Left lung (tissue), 10 donors: ENCODE measurements around the gene CD3E. TPM values are rescaled to one million over a fixed set of nuclear protein-coding genes. Genes with fewer than 3 reads are reported as not detected.
"Not testable (repeated sequence)": the region's sequence is repeated elsewhere in the genome, so short reads cannot be mapped to it uniquely, and the experiment has no call there.

Experiments
- ATAC-seq: fragments of 200-7000 bp; cut with Tn5 transposase; one replicate; pipeline ENCODE4 v1.9.1; 2020; ENCODE audit warnings: moderate library complexity
- DNase-seq, 4 donors: peaks; one replicate each; pipeline ENCODE4 v3.0.0-alpha.2; 2013 to 2020
- H3K27ac ChIP-seq, 2 donors: fragments of 200-600 bp; sonication (generic) in 1 of 2; one replicate each; pipeline versions ENCODE4 v1.5.0 to v1.8.0; 2020 to 2021
- H3K27me3 ChIP-seq, 2 donors: fragments of 200-600 bp; sonication (generic) in 1 of 2; one replicate each; pipeline versions ENCODE4 v1.5.0 to v1.8.0; 2020 to 2021
- H3K36me3 ChIP-seq, 2 donors: fragments of 200-600 bp; sonication (generic) in 1 of 2; one replicate each; pipeline versions ENCODE4 v1.5.0 to v1.8.0; 2020 to 2021
- H3K4me1 ChIP-seq, 2 donors: fragments of 200-600 bp; one replicate each; pipeline ENCODE4 v1.8.0; 2021
- H3K4me3 ChIP-seq, 2 donors: fragments of 200-600 bp; sonication (generic) in 1 of 2; one replicate each; pipeline versions ENCODE4 v1.5.0 to v1.8.0; 2020 to 2021; ENCODE audit warnings: mild to moderate bottlenecking in 1 of 2
- H3K9me3 ChIP-seq, 2 donors: fragments of 200-600 bp; sonication (generic) in 1 of 2; one replicate each; pipeline versions ENCODE4 v1.5.0 to v1.8.0; 2020 to 2021
- CTCF ChIP-seq, 2 donors: fragments of 200-600 bp; sonication (generic) in 1 of 2; IDR thresholded peaks; one replicate each; pipeline versions ENCODE4 v1.5.0 to v1.8.0; 2021; ENCODE audit warnings: antibody characterized with exemption in 2 of 2
- intact Hi-C, 2 donors: fragments of 100-400 bp; cut with DNase I; formaldehyde crosslinking; loops; one replicate each; pipeline versions ENCODE4 v1.11.2 to v1.14.2; 2022
- polyA plus RNA-seq, 6 donors: library from polyadenylated mRNA; unstranded; fragments of 120-200 nt; gene quantifications; one replicate each; pipeline ENCODE4 v1.2.1, GENCODE V29; 2013; ENCODE audit not compliant: insufficient read length in 6 of 6
- total RNA-seq, 2 donors: library from RNA; stranded (reverse); fragmentation: NEBNext Ultra II Directional; extraction: Animal tissue kit (Norgen Biotek cat#: 25700); gene quantifications; one replicate each; pipeline ENCODE4 v1.2.1, GENCODE V29; 2021
- donor health status: DM: no; HTN: yes; CAD: no.
- donor health status: DM: no; HTN: no; CAD: no.

CD3E gene
- total and polyA plus RNA-seq, 8 donors: 0.95 to 10.5 (median 2.1) TPM

DNA sequence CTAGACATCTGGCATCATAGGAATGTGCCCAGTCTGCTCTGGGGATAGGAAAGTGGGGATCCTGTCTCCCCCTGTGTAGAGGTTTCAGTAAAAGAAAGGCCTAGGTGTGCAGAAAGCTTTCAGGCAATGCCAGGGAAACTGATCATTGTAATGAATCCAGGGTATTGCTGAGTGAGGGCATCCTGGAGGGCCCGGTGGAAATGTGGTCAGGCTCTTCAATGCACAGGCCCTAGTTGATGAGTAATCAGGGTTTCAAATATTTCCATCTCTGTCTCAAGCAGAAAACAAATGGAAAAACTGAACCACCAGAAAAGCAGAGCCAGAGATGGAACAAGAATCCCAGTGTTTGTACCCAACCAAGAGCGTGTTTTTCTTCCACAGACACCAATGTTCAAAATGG, 2.0 kb downstream of the CD3E start:
- ATAC-seq (no peak), DNase-seq (no peak)
- Histone ChIP-seq H3K36me3 (no peaks in the 10 kb centered on the region), H3K9me3 (no peaks in the 10 kb centered on the region), H3K27ac (no peak overlapping the region), H3K4me1 (no peaks in the 10 kb centered on the region), H3K4me3 (no peak overlapping the region), H3K27me3 (no peaks in the 10 kb centered on the region)
- TF ChIP-seq CTCF (IDR thresholded peaks at IDR 0.05): no peak
- intact Hi-C loops: no loop called here

DNA sequence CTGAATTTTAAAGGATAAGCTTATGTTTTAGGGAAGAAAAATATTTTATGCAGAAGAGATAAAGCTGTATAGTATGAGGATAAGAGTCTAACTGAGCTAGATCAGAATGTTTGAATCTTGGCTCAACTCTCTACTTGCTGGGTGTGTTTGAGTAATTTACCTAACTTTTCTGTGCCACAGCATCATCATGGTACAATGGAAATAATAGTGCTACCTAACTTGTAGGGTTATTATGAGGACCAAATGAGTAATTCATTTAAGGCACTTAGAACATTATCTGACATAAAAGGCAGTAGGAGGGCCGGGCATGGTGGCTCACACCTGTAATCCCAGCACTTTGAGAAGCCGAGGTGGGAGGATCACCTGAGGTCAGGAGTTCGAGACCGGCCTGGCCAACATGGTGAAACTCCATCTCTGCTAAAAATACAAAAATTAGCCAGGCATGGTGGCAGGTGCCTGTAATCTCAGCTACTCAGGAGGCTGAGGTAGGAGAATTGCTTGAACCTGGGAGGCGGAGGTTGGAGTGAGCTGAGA, 4.5 kb downstream of the CD3E start:
- H3K9me3 ChIP-seq, H3K4me3 ChIP-seq, intact Hi-C loops, H3K4me1 ChIP-seq, H3K27ac ChIP-seq, ATAC-seq, DNase-seq, H3K36me3 ChIP-seq: not testable (repeated sequence)
- H3K27me3 ChIP-seq: peaks cover 0 to 13% of the 10 kb centered on the region in 2 donors

GRCh38 chr11:118310271-118310670, 5.7 kb downstream of the CD3E start:
- intact Hi-C loops: no loop called here
- no peak for ATAC-seq
- H3K4me1 ChIP-seq: peaks cover 4% of the 10 kb centered on the region in 2 donors
- H3K9me3 ChIP-seq: no peaks in the 10 kb centered on the region
- TF ChIP-seq CTCF (IDR thresholded peaks at IDR 0.05): no peak
- no peak overlapping the region for H3K27ac ChIP-seq
- no peaks in the 10 kb centered on the region for H3K36me3 ChIP-seq
- H3K27me3 ChIP-seq: peaks cover 0 to 15% of the 10 kb centered on the region in 2 donors
- no peak overlapping the region for H3K4me3 ChIP-seq
- DNase-seq: no peak

DNA sequence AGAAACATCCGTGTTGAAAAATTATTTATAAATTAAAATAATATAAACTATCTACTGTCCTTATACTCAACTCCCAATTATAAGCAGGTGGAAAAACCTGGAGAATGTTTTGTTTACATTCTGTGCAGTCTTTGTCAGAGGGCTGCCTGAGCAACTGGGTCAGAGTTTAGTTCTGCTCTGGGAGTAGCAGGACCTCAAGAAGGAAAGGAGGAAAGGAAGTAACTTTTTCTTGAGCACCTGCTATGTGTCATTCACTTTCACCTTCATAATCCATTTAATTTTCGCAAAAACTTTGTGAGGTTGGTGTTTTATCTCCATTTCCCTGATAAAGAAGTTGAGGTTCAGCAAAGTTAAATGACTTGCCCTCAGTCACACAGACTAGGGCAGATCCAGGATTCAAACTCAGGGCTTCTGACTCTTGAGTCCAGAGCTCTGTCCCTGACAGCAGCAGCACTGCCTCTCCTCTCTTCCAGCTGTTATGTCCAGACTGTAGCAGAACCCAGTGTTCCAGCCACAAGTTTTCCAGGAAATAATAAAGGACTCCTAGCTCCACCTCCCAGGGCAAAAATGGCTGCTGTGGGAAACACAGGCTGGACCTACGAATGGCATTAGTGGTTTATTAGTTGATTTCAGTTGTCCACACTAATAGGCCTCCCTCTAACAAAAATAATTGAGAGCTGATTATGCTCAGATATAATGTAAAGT, 6.4 kb downstream of the CD3E start:
- H3K27ac ChIP-seq: no peak overlapping the region
- ATAC-seq: no peak
- no peak for TF ChIP-seq CTCF (IDR thresholded peaks at IDR 0.05)
- H3K4me3 ChIP-seq: no peak overlapping the region
- no peaks in the 10 kb centered on the region for H3K36me3 ChIP-seq
- H3K9me3 ChIP-seq: no peaks in the 10 kb centered on the region
- peaks cover 0 to 16% of the 10 kb centered on the region in 2 donors for H3K27me3 ChIP-seq
- H3K4me1 ChIP-seq: peaks cover 10 to 11% of the 10 kb centered on the region in 2 donors
- intact Hi-C loops: no loop called here
- no peak for DNase-seq

GRCh38 chr11:118311518-118311917, 7.0 kb downstream of the CD3E start:
- H3K4me1 ChIP-seq: peaks cover 15 to 17% of the 10 kb centered on the region in 2 donors
- no peaks in the 10 kb centered on the region for H3K9me3 ChIP-seq
- H3K27me3 ChIP-seq: peaks cover 0 to 16% of the 10 kb centered on the region in 2 donors
- no peak overlapping the region for H3K27ac ChIP-seq
- DNase-seq: no peak
- no peak for ATAC-seq
- TF ChIP-seq CTCF (IDR thresholded peaks at IDR 0.05): no peak
- no peaks in the 10 kb centered on the region for H3K36me3 ChIP-seq
- no peak overlapping the region for H3K4me3 ChIP-seq
- intact Hi-C loops: no loop called here
